Adrenal gland (tissue), 5 donors: ENCODE results near the gene SHMT2.

Source experiments
- POLR2A ChIP-seq, 2 donors: fragments of 450-650 bp; IDR thresholded peaks; one replicate each; pipeline ENCODE4 v1.6.1; 2017; ENCODE audit warnings: antibody characterized with exemption in 2 of 2, mild to moderate bottlenecking in 2 of 2, moderate library complexity in 1 of 2
- TF ChIP-seq, protein P1 (sequence below), 6 experiments: fragments of 450-650 bp in 4 of 6; fragments of 200-600 bp in 2 of 6; sonication (generic) in 1 of 6; IDR thresholded peaks; 1 replicate in 5 of 6; 2 replicates in 1 of 6; pipeline versions ENCODE4 v1.5.1 to v1.8.0; 2016 to 2021; ENCODE audit warnings: antibody characterized with exemption in 6 of 6, mild to moderate bottlenecking in 2 of 6, moderate library complexity in 1 of 6
- donor health status: DM: no; HTN: no; CAD: no.

DNA sequence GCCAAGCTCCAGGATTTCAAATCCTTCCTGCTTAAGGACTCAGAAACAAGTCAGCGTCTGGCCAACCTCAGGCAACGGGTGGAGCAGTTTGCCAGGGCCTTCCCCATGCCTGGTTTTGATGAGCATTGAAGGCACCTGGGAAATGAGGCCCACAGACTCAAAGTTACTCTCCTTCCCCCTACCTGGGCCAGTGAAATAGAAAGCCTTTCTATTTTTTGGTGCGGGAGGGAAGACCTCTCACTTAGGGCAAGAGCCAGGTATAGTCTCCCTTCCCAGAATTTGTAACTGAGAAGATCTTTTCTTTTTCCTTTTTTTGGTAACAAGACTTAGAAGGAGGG, 4.7 kb downstream of the SHMT2 start:
- TF ChIP-seq, protein P1, sequence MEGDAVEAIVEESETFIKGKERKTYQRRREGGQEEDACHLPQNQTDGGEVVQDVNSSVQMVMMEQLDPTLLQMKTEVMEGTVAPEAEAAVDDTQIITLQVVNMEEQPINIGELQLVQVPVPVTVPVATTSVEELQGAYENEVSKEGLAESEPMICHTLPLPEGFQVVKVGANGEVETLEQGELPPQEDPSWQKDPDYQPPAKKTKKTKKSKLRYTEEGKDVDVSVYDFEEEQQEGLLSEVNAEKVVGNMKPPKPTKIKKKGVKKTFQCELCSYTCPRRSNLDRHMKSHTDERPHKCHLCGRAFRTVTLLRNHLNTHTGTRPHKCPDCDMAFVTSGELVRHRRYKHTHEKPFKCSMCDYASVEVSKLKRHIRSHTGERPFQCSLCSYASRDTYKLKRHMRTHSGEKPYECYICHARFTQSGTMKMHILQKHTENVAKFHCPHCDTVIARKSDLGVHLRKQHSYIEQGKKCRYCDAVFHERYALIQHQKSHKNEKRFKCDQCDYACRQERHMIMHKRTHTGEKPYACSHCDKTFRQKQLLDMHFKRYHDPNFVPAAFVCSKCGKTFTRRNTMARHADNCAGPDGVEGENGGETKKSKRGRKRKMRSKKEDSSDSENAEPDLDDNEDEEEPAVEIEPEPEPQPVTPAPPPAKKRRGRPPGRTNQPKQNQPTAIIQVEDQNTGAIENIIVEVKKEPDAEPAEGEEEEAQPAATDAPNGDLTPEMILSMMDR (IDR thresholded peaks at IDR 0.05) = no peak
- TF ChIP-seq POLR2A (IDR thresholded peaks at IDR 0.05) = no peak
